Smooth muscle cell (in vitro differentiated cells): ENCODE data around the gene SGCA. TPM values are rescaled to one million over a fixed set of nuclear protein-coding genes. Genes with fewer than 3 reads are reported as not detected.

Experiments used
- DNase-seq: peaks from one replicate; lab custom pipeline; 2025; ENCODE audit not compliant: unreplicated experiment; lab: John Stamatoyannopoulos, UW
- H2AFZ ChIP-seq: fragments of 200-600 bp; sonication (generic); 2 replicates; pipeline ENCODE4 v1.6.0; 2016; ENCODE audit warnings: antibody characterized with exemption, low read depth, mild to moderate bottlenecking
- H3F3A ChIP-seq: fragments of 200-600 bp; sonication (generic); 2 replicates; pipeline ENCODE4 v1.6.0; 2017; ENCODE audit warnings: antibody characterized with exemption, low read depth
- H3K27ac ChIP-seq: fragments of 200-600 bp; sonication (generic); 2 replicates; pipeline ENCODE4 v1.5.1; 2016; ENCODE audit warnings: low read depth, mild to moderate bottlenecking
- H3K27me3 ChIP-seq: fragments of 200-600 bp; sonication (generic); 2 replicates; pipeline ENCODE4 v1.6.1; 2016; ENCODE audit warnings: low read depth, mild to moderate bottlenecking
- H3K36me3 ChIP-seq: fragments of 200-600 bp; sonication (generic); 2 replicates; pipeline ENCODE4 v1.5.1; 2016; ENCODE audit warnings: low read depth
- H3K4me1 ChIP-seq: fragments of 200-600 bp; sonication (generic); 2 replicates; pipeline ENCODE4 v1.5.1; 2016; ENCODE audit warnings: low read depth
- H3K4me2 ChIP-seq: fragments of 200-600 bp; sonication (generic); 2 replicates; pipeline ENCODE4 v1.6.0; 2016; ENCODE audit warnings: mild to moderate bottlenecking
- H3K4me3 ChIP-seq: fragments of 200-600 bp; sonication (generic); 2 replicates; pipeline ENCODE4 v1.5.1; 2016; ENCODE audit warnings: mild to moderate bottlenecking
- H3K79me2 ChIP-seq: fragments of 200-600 bp; sonication (generic); 2 replicates; pipeline ENCODE4 v1.6.0; 2016; ENCODE audit warnings: low read depth, mild to moderate bottlenecking
- H3K9ac ChIP-seq: fragments of 200-600 bp; sonication (generic); 2 replicates; pipeline ENCODE4 v1.6.0; 2016; ENCODE audit warnings: low read depth
- H3K9me3 ChIP-seq: fragments of 200-600 bp; sonication (generic); replicated peaks from 2 replicates; pipeline ENCODE4 v1.5.1; 2016; ENCODE audit warnings: low read depth
- H4K20me1 ChIP-seq: fragments of 200-600 bp; sonication (generic); 2 replicates; pipeline ENCODE4 v1.6.0; 2016; ENCODE audit warnings: low read depth
- WGBS: methylation state at CpG from one replicate; pipeline ENCODE4 v1.1.7; 2016; ENCODE audit warnings: low lambda C conversion rate; 5-methylcytosine and 5-hydroxymethylcytosine counted together
- polyA plus RNA-seq: library from polyadenylated mRNA; unstranded; fragments of >200 nt; fragmentation: Nextera tagmentation; extraction: Ambion mirVana; gene quantifications from 2 replicates; pipeline ENCODE4 v1.2.1, GENCODE V29; 2016
- total RNA-seq: library from RNA; depleted of rRNA; stranded (reverse); fragments of >200 nt; gene quantifications from 2 replicates; pipeline ENCODE4 v1.2.3, GENCODE V29; 2014
- TF ChIP-seq, protein P1 (sequence below): fragments of 200-600 bp; sonication (generic); IDR thresholded peaks from 2 replicates; pipeline ENCODE4 v1.5.1; 2017; ENCODE audit warnings: borderline replicate concordance, mild to moderate bottlenecking, antibody characterized with exemption; ENCODE audit not compliant: insufficient read depth, poor library complexity, severe bottlenecking

Gene SGCA
- total and polyA plus RNA-seq, 2 experiments from 2014 or later, result 2.1 TPM; not detected in 1

- TF ChIP-seq, protein P1, sequence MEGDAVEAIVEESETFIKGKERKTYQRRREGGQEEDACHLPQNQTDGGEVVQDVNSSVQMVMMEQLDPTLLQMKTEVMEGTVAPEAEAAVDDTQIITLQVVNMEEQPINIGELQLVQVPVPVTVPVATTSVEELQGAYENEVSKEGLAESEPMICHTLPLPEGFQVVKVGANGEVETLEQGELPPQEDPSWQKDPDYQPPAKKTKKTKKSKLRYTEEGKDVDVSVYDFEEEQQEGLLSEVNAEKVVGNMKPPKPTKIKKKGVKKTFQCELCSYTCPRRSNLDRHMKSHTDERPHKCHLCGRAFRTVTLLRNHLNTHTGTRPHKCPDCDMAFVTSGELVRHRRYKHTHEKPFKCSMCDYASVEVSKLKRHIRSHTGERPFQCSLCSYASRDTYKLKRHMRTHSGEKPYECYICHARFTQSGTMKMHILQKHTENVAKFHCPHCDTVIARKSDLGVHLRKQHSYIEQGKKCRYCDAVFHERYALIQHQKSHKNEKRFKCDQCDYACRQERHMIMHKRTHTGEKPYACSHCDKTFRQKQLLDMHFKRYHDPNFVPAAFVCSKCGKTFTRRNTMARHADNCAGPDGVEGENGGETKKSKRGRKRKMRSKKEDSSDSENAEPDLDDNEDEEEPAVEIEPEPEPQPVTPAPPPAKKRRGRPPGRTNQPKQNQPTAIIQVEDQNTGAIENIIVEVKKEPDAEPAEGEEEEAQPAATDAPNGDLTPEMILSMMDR, result no peak
- Histone ChIP-seq H3F3A (peaks cover 20% of the 10 kb centered on the region), H3K4me3 (no peak overlapping the region), H3K27ac (peak overlapping the region; percentile 64), H3K27me3 (no peaks in the 10 kb centered on the region), H3K9me3 (no peaks in the 10 kb centered on the region), H3K36me3 (no peaks in the 10 kb centered on the region), H3K79me2 (no peaks in the 10 kb centered on the region), H4K20me1 (no peaks in the 10 kb centered on the region), H2AFZ (no peak overlapping the region), H3K4me2 (peak overlapping the region; percentile 36), H3K4me1 (peaks cover 11% of the 10 kb centered on the region), H3K9ac (peak overlapping the region; percentile 20)
- 20% methylated on average over 10 of the region's 10 CpGs for WGBS
- no peak for DNase-seq
These were observed 7.6 kb downstream of the SGCA start for GRCh38 chr17:50173335-50173941.

DNA sequence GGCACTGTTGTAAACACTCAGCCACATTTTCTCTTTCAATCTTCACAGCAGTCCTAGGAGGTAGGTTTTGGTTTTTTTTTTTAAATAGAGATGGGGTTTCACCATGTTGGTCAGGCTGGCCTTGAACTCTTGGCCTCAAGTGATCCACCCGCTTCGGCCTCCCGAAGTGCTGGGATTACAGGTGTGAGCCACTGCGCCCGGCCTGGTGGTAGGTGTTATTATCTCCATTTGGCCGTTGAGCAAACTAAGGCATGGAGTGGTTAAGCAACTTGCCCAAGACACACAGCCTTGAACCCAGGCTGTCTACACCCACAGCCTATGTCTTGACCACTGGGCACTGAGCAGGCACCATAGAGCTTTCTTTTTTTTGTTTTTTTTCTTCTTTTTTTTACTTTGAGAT is 8.6 kb downstream of the SGCA start:
- Histone ChIP-seq H3K9me3 (no peaks in the 10 kb centered on the region), H2AFZ (no peak overlapping the region), H3K4me1 (peaks cover 14% of the 10 kb centered on the region), H3K9ac (no peak overlapping the region), H3F3A (peaks cover 25% of the 10 kb centered on the region), H3K79me2 (no peaks in the 10 kb centered on the region), H4K20me1 (peaks cover 6% of the 10 kb centered on the region), H3K4me3 (no peak overlapping the region), H3K27me3 (no peaks in the 10 kb centered on the region), H3K27ac (no peak overlapping the region), H3K36me3 (no peaks in the 10 kb centered on the region), H3K4me2 (no peak overlapping the region)
- TF ChIP-seq, protein P1, result no peak
- DNase-seq, result no peak
- WGBS, result 84% methylated on average over 6 of the region's 6 CpGs

GRCh38 chr17:50175035-50175807 is 9.4 kb downstream of the SGCA start:
- no peaks in the 10 kb centered on the region for H3K9me3 ChIP-seq
- no peak overlapping the region for H3K4me2 ChIP-seq
- no peak overlapping the region for H2AFZ ChIP-seq
- H3K9ac ChIP-seq, result no peak overlapping the region
- H3K4me1 ChIP-seq, result peaks cover 14% of the 10 kb centered on the region
- TF ChIP-seq, protein P1, result no peak
- no peak for DNase-seq
- WGBS, result 94% methylated on average over 16 of the region's 16 CpGs
- H3K27ac ChIP-seq, result peak overlapping the region; percentile 98
- H3K36me3 ChIP-seq, result no peaks in the 10 kb centered on the region
- H4K20me1 ChIP-seq, result peaks cover 6% of the 10 kb centered on the region
- H3K27me3 ChIP-seq, result no peaks in the 10 kb centered on the region
- H3K79me2 ChIP-seq, result no peaks in the 10 kb centered on the region
- H3K4me3 ChIP-seq, result no peak overlapping the region
- H3F3A ChIP-seq, result peaks cover 29% of the 10 kb centered on the region
